ENCODE measurements around the gene LAGE3. TPM values are rescaled to one million over a fixed set of nuclear protein-coding genes. Genes with fewer than 3 reads are reported as not detected.

The LAGE3 gene
- total RNA-seq, 1 experiment from 2014 or later = 21.1 TPM

- TF ChIP-seq, protein P1, sequence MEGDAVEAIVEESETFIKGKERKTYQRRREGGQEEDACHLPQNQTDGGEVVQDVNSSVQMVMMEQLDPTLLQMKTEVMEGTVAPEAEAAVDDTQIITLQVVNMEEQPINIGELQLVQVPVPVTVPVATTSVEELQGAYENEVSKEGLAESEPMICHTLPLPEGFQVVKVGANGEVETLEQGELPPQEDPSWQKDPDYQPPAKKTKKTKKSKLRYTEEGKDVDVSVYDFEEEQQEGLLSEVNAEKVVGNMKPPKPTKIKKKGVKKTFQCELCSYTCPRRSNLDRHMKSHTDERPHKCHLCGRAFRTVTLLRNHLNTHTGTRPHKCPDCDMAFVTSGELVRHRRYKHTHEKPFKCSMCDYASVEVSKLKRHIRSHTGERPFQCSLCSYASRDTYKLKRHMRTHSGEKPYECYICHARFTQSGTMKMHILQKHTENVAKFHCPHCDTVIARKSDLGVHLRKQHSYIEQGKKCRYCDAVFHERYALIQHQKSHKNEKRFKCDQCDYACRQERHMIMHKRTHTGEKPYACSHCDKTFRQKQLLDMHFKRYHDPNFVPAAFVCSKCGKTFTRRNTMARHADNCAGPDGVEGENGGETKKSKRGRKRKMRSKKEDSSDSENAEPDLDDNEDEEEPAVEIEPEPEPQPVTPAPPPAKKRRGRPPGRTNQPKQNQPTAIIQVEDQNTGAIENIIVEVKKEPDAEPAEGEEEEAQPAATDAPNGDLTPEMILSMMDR (IDR thresholded peaks at IDR 0.05; ENCODE audit: unreplicated experiment) = no peak
- POLR2A ChIA-PET = no interaction called here
- Mint-ChIP-seq H3K4me3 (ENCODE audit: unreplicated experiment) (no peak overlapping the region), H3K9me3 (ENCODE audit: unreplicated experiment) (no peaks in the 10 kb centered on the region), H3K27ac (ENCODE audit: low read depth, unreplicated experiment) (no peak overlapping the region), H3K27me3 (ENCODE audit: insufficient read depth, unreplicated experiment) (no peaks in the 10 kb centered on the region), H3K4me1 (ENCODE audit: insufficient read depth, unreplicated experiment) (no peaks in the 10 kb centered on the region), H3K36me3 (ENCODE audit: insufficient read depth, unreplicated experiment) (no peaks in the 10 kb centered on the region)
- BruUV-seq (replicated peaks) = no TSS peak
- CTCF ChIA-PET = interaction anchor here (2.8 kb wide), 1 partner anchor 146 kb away, joined by 8 read pairs; no protein-coding TSS in a partner anchor
- intact Hi-C loops (cut with micrococcal nuclease) = no loop called here
- DNase-seq (ENCODE audit: unreplicated experiment) = no peak
Observed at GRCh38 chrX:154519389-154519788, 40.3 kb upstream of the LAGE3 start.

DNA sequence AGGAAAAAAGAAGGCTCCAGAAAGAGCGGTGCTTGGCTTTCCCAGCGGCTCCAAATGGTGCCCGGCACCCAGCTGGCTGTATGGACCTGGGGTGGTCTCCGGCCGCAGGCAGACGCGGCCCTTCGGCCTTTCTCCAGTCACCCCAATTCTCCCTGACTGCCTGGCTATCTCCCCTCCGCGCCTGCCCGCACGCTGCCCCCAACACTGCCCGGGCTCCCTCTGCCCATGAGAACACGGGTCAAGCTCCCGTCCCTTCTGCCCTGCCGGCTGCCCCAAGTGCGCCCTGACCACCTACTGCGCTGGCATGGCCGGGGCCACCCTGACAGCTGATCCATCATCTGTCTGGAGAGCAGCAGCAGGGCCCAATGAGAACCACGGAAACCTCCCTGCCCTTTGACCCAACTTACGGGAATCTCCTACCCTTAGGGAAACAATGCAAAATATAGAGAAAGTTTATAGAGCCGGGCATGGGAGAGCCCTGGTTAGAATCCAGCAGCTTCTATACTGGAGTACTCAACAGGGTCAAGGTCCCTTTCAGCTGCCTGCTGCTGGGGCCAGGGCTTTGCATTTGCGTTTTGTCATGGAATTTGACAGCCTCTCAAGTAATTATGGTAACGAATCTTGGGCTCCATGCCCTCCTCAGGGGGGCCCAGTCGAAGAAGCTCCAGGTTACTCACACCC lies 38.2 kb upstream of the LAGE3 start:
- ChIA-PET POLR2A (interaction anchor here (1.3 to 4.3 kb wide), 7 partner anchors 11 to 105 kb away, joined by 4 to 48 read pairs (median 7); partner anchors contain the start of genes SLC10A3 and UBL4A), CTCF (interaction anchor here (1.7 to 2.8 kb wide), 2 partner anchors 9 to 144 kb away, joined by 5 to 8 read pairs; no protein-coding TSS in a partner anchor)
- peak overlapping the region; percentile 67 for H3K4me3 Mint-ChIP-seq (ENCODE audit: unreplicated experiment)
- H3K9me3 Mint-ChIP-seq (ENCODE audit: unreplicated experiment) = no peaks in the 10 kb centered on the region
- DNase-seq (ENCODE audit: unreplicated experiment) = no peak
- intact Hi-C loops (cut with micrococcal nuclease) = no loop called here
- H3K36me3 Mint-ChIP-seq (ENCODE audit: insufficient read depth, unreplicated experiment) = no peaks in the 10 kb centered on the region
- no TSS peak for BruUV-seq (replicated peaks)
- no peaks in the 10 kb centered on the region for H3K4me1 Mint-ChIP-seq (ENCODE audit: insufficient read depth, unreplicated experiment)
- H3K27me3 Mint-ChIP-seq (ENCODE audit: insufficient read depth, unreplicated experiment) = peaks cover 12% of the 10 kb centered on the region
- TF ChIP-seq, protein P1 (IDR thresholded peaks at IDR 0.05; ENCODE audit: unreplicated experiment) = no peak
- H3K27ac Mint-ChIP-seq (ENCODE audit: low read depth, unreplicated experiment) = peak overlapping the region; percentile 88

DNA sequence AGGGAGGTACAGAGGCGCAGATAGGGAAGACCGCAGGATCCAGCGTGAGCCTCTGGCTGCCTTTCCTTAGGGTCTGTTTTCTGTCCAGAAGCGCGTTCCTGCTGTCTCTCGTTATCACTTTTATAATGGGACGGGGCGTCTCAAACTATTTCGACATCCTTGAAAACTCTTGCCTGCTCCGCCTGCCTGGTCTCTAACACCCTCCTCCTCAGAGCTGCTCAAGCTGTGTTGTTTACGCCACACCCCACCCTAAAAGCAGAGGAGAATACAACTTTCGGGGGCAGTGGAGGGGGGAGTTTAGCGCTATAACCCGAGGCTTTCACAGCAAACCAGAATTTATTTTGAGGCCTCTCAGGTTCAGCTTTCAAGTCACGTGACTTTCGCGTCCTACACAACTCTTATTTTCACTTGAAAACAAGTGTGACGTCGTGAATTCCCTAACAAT lies 37.6 kb upstream of the LAGE3 start:
- TF ChIP-seq, protein P1 (IDR thresholded peaks at IDR 0.05; ENCODE audit: unreplicated experiment) = no peak

GRCh38 chrX:154515966-154516655 lies 37.0 kb upstream of the LAGE3 start, which contains the start of gene FAM3A:
Gene FAM3A (minus strand): TSS chrX:154516232. CDS start chrX:154515772, 460 bp downstream.
- DNase-seq (ENCODE audit: unreplicated experiment) = peak; percentile 81
- Mint-ChIP-seq H3K36me3 (ENCODE audit: insufficient read depth, unreplicated experiment) (no peaks in the 10 kb centered on the region), H3K27ac (ENCODE audit: low read depth, unreplicated experiment) (peak within 1 kb of the TSS; percentile 88), H3K4me1 (ENCODE audit: insufficient read depth, unreplicated experiment) (no peaks in the 10 kb centered on the region), H3K4me3 (ENCODE audit: unreplicated experiment) (peak within 1 kb of the TSS; percentile 67), H3K27me3 (ENCODE audit: insufficient read depth, unreplicated experiment) (peaks cover 12% of the 10 kb centered on the region), H3K9me3 (ENCODE audit: unreplicated experiment) (no peaks in the 10 kb centered on the region)
- POLR2A ChIA-PET = interaction anchor here (0.6 to 4.3 kb wide), 19 partner anchors 9 to 145 kb away, joined by 3 to 48 read pairs (median 4); partner anchors contain the start of genes DNASE1L1, FAM50A, IKBKG and SLC10A3
- CTCF ChIA-PET = interaction anchor here (1.7 kb wide), 1 partner anchor 11 kb away, joined by 5 read pairs; no protein-coding TSS in a partner anchor
- intact Hi-C loops (cut with micrococcal nuclease) = no loop called here
- BruUV-seq (replicated peaks) = no TSS peak
- TF ChIP-seq, protein P1 (IDR thresholded peaks at IDR 0.05; ENCODE audit: unreplicated experiment) = no peak

More for the DNA sequence above, 37.6 kb upstream of the LAGE3 start:
- BruUV-seq (replicated peaks) = TSS peak; percentile 70
- H3K9me3 Mint-ChIP-seq (ENCODE audit: unreplicated experiment) = no peaks in the 10 kb centered on the region
- H3K27me3 Mint-ChIP-seq (ENCODE audit: insufficient read depth, unreplicated experiment) = peaks cover 12% of the 10 kb centered on the region
- H3K27ac Mint-ChIP-seq (ENCODE audit: low read depth, unreplicated experiment) = peak overlapping the region; percentile 88
- H3K4me1 Mint-ChIP-seq (ENCODE audit: insufficient read depth, unreplicated experiment) = no peaks in the 10 kb centered on the region
- H3K36me3 Mint-ChIP-seq (ENCODE audit: insufficient read depth, unreplicated experiment) = no peaks in the 10 kb centered on the region
- H3K4me3 Mint-ChIP-seq (ENCODE audit: unreplicated experiment) = peak overlapping the region; percentile 67
- CTCF ChIA-PET = interaction anchor here (1.7 to 2.8 kb wide), 2 partner anchors 10 to 143 kb away, joined by 5 to 8 read pairs; no protein-coding TSS in a partner anchor
- POLR2A ChIA-PET = interaction anchor here (0.6 to 4.3 kb wide), 11 partner anchors 11 to 146 kb away, joined by 3 to 48 read pairs (median 6); partner anchors contain the start of genes SLC10A3 and UBL4A
- no peak for DNase-seq (ENCODE audit: unreplicated experiment)
- intact Hi-C loops (cut with micrococcal nuclease) = no loop called here

Measured in MCF 10A (cell line).